GM12878 (cell line): ENCODE data around the gene TUBB1. TPM values are rescaled to one million over a fixed set of nuclear protein-coding genes. Genes with fewer than 3 reads are reported as not detected.

ENCODE experiments used
- ATAC-seq: fragments of 200-7000 bp; cut with Tn5 transposase; 3 replicates; pipeline ENCODE4 v1.9.1; 2020; ENCODE audit warnings: mild to moderate bottlenecking, moderate library complexity
- BruUV-seq: library from RNA; stranded (reverse); fragments of 400-500 nt; replicated peaks from 2 replicates; lab custom pipeline; 2021; lab: Mats Ljungman, UMichigan
- CTCF ChIA-PET: fragments of 300-600 bp; sonication (Branson Sonifier 250); formaldehyde crosslinking; extraction: SDS; loops from one replicate; lab custom pipeline; 2021; ENCODE audit warnings: inconsistent platforms; lab: Yijun Ruan, JAX
- POLR2A ChIA-PET: fragments of 350-600 bp; formaldehyde crosslinking; extraction: SDS; loops from one replicate; lab custom pipeline; 2021; ENCODE audit warnings: inconsistent platforms; lab: Charles Lee
- RAD21 ChIA-PET: fragments of 300-600 bp; sonication (Branson Sonifier 250); formaldehyde crosslinking; loops from one replicate; lab custom pipeline; 2023; ENCODE audit warnings: antibody characterized with exemption; ENCODE audit not compliant: unreplicated experiment; lab: Charles Lee
- SMC1A ChIA-PET: fragments of 300-600 bp; sonication (Branson Sonifier 250); formaldehyde crosslinking; loops from one replicate; lab custom pipeline; 2023; ENCODE audit not compliant: unreplicated experiment, uncharacterized antibody; lab: Charles Lee
- DNase-seq: peaks from one replicate; pipeline ENCODE4 v3.0.0-alpha.2; 2011; ENCODE audit warnings: low read depth, low spot score
- FAIRE-seq: peaks from 3 replicates; lab custom pipeline; 2011; peaks lifted over from hg19 to GRCh38; lab: Jason Lieb, UNC
- H2AFZ ChIP-seq: 2 replicates; pipeline ENCODE4 v1.6.0; 2011; ENCODE audit warnings: low read depth, low read length, control low read depth; ENCODE audit not compliant: control insufficient read depth
- H3K27ac ChIP-seq: 2 replicates; pipeline ENCODE4 v1.5.1; 2011; ENCODE audit warnings: control low read depth; ENCODE audit not compliant: control insufficient read depth, insufficient read depth
- H3K27me3 ChIP-seq, 2 experiments: replicated peaks in 1 of 2; 2 replicates each; pipeline versions ENCODE4 v1.6.0 to v1.6.1; 2011; ENCODE audit warnings: low read length in 1 of 2; ENCODE audit not compliant: control insufficient read depth in 2 of 2, insufficient read depth in 2 of 2
- H3K36me3 ChIP-seq, 2 experiments: 2 replicates each; pipeline ENCODE4 v1.5.1; 2011; ENCODE audit warnings: low read length in 1 of 2; ENCODE audit not compliant: control insufficient read depth in 2 of 2, insufficient read depth in 2 of 2
- H3K4me1 ChIP-seq: 2 replicates; pipeline ENCODE4 v1.6.1; 2011; ENCODE audit warnings: mild to moderate bottlenecking, low read length, moderate library complexity, mixed read lengths; ENCODE audit not compliant: control insufficient read depth, insufficient read depth
- H3K4me2 ChIP-seq: 2 replicates; pipeline ENCODE4 v1.6.0; 2011; ENCODE audit warnings: control low read depth; ENCODE audit not compliant: control insufficient read depth, insufficient read depth
- H3K4me3 ChIP-seq: fragments of 200-600 bp; sonication (generic); 2 replicates; pipeline ENCODE4 v1.5.1; 2016
- H3K79me2 ChIP-seq: 2 replicates; pipeline ENCODE4 v1.6.0; 2011; ENCODE audit warnings: low read length; ENCODE audit not compliant: control insufficient read depth, insufficient read depth
- H3K9ac ChIP-seq: 2 replicates; pipeline ENCODE4 v1.8.0; 2011; ENCODE audit warnings: low read length, control low read depth, mixed read lengths; ENCODE audit not compliant: control insufficient read depth, insufficient read depth
- H3K9me3 ChIP-seq: replicated peaks from 3 replicates; pipeline ENCODE4 v1.5.1; 2011; ENCODE audit warnings: mild to moderate bottlenecking, low read length; ENCODE audit not compliant: control insufficient read depth, insufficient read depth
- H4K20me1 ChIP-seq: 2 replicates; pipeline ENCODE4 v1.6.0; 2011; ENCODE audit not compliant: control insufficient read depth, insufficient read depth
- BACH1 ChIP-seq: fragments of 450-650 bp; IDR thresholded peaks from 2 replicates; pipeline ENCODE4 v1.6.1; 2017; ENCODE audit warnings: mild to moderate bottlenecking, borderline replicate concordance
- CBX5 ChIP-seq: sonication (generic); IDR thresholded peaks from 2 replicates; pipeline ENCODE4 v1.6.1; 2016; ENCODE audit warnings: low read depth, moderate library complexity, mild to moderate bottlenecking, inconsistent platforms
- DPF2 ChIP-seq: fragments of 450-650 bp; IDR thresholded peaks from 2 replicates; pipeline ENCODE4 v1.6.1; 2017; ENCODE audit warnings: mild to moderate bottlenecking
- HCFC1 ChIP-seq: fragments of 150-350 bp; IDR thresholded peaks from 2 replicates; pipeline ENCODE4 v1.6.1; 2014; ENCODE audit warnings: low read length
- LARP7 ChIP-seq: fragments of 450-650 bp; IDR thresholded peaks from 2 replicates; pipeline ENCODE4 v1.6.1; 2017; ENCODE audit warnings: mild to moderate bottlenecking
- MLLT1 ChIP-seq: fragments of 450-650 bp; IDR thresholded peaks from 2 replicates; pipeline ENCODE4 v1.6.1; 2016; ENCODE audit warnings: mild to moderate bottlenecking
- NFYB ChIP-seq: IDR thresholded peaks from 2 replicates; pipeline ENCODE4 v1.6.1; 2011; ENCODE audit warnings: low read depth, mild to moderate bottlenecking, low read length, improper control_type of control experiment, moderate library complexity; ENCODE audit not compliant: insufficient read depth
- NR2C1 ChIP-seq: fragments of 450-650 bp; IDR thresholded peaks from 2 replicates; pipeline ENCODE4 v1.6.1; 2017; ENCODE audit warnings: antibody characterized with exemption, mild to moderate bottlenecking, moderate library complexity
- NR2C2 ChIP-seq: IDR thresholded peaks from 2 replicates; pipeline ENCODE4 v1.6.1; 2011; ENCODE audit warnings: borderline replicate concordance, low read depth; ENCODE audit not compliant: control insufficient read depth, insufficient read length
- NR2F1 ChIP-seq: fragments of 450-650 bp; conservative IDR thresholded peaks from 2 replicates; pipeline ENCODE4 v1.6.1; 2017; ENCODE audit warnings: mild to moderate bottlenecking
- NRF1 ChIP-seq: conservative IDR thresholded peaks from 2 replicates; pipeline ENCODE4 v1.6.1; 2011; ENCODE audit warnings: mild to moderate bottlenecking, low read depth, low read length, improper control_type of control experiment
- POLR2A ChIP-seq: IDR thresholded peaks from 2 replicates; pipeline ENCODE4 v1.6.1; 2011; ENCODE audit warnings: low read depth, mild to moderate bottlenecking, low read length
- POLR2AphosphoS5 ChIP-seq: IDR thresholded peaks from 2 replicates; pipeline ENCODE4 v1.6.1; 2011; ENCODE audit warnings: mild to moderate bottlenecking, low read length, inconsistent platforms
- ZNF24 ChIP-seq: fragments of 450-650 bp; IDR thresholded peaks from 2 replicates; pipeline ENCODE4 v1.6.1; 2017; ENCODE audit warnings: antibody characterized with exemption, mild to moderate bottlenecking
- ZNF687 ChIP-seq: fragments of 450-650 bp; IDR thresholded peaks from 2 replicates; pipeline ENCODE4 v1.6.1; 2017; ENCODE audit warnings: mild to moderate bottlenecking, moderate library complexity
- WGBS: methylation state at CpG from one replicate; pipeline ENCODE4 v1.1.6; 2016; ENCODE audit warnings: low lambda C conversion rate; ENCODE audit not compliant: insufficient replicate concordance, insufficient coverage; ENCODE audit errors: missing lambda C conversion rate; 5-methylcytosine and 5-hydroxymethylcytosine counted together
- in situ Hi-C: fragments of 300-500 bp; cut with MboI; formaldehyde crosslinking; loops from 9 replicates; pipeline ENCODE4 v1.14.3; 2018; ENCODE audit warnings: mixed read lengths
- intact Hi-C: fragments of 100-400 bp; cut with micrococcal nuclease; formaldehyde crosslinking; loops from one replicate; pipeline ENCODE4 v1.14.2; 2022; ENCODE audit not compliant: unreplicated experiment
- polyA plus RNA-seq, 11 experiments: library from polyadenylated mRNA; depleted of rRNA in 4 of 11; unstranded in 6 of 11; stranded (reverse) in 5 of 11; fragments of >200 nt; fragmentation: Nextera tagmentation in 4 of 11; fragmentation: Illumina TruSeq in 1 of 11; extraction: Ambion mirVana in 4 of 11; extraction: Trizol in 1 of 11; gene quantifications; 1 replicate in 1 of 11; 2 replicates in 10 of 11; pipeline versions ENCODE4 v1.2.1 to v1.2.3, GENCODE V29; 2011 to 2016; ENCODE audit warnings: inconsistent platforms in 2 of 11, missing spikeins in 2 of 11, low read depth in 1 of 11
- total RNA-seq, 4 experiments: library from RNA; depleted of rRNA in 3 of 4; stranded (reverse); fragments of >200 nt in 3 of 4; fragmentation: Illumina TruSeq in 1 of 4; extraction: Trizol in 1 of 4; gene quantifications; 2 replicates each; pipeline versions ENCODE4 v1.2.1 to v1.2.3, GENCODE V29; 2013 to 2021

The TUBB1 gene
- total and polyA plus RNA-seq, 10 of the 15 experiments (the other 5 are each of a cell fraction or from before 2014, with no cell fraction given), result 0.02 to 0.20 (median 0.06) TPM; not detected in 3

- TF ChIP-seq POLR2AphosphoS5 (peak; percentile 51), DPF2 (peak; percentile 8; the same call in 1 of the 2 replicates), ZNF24 (no peak), ZNF687 (peak; percentile 60; the same call in 1 of the 2 replicates)
Observed at GRCh38 chr20:59042151-59042795, 23.0 kb downstream of the TUBB1 start, which contains the start of gene PRELID3B (continued).

GRCh38 chr20:59042796-59043631 is 23.8 kb downstream of the TUBB1 start:
- Histone ChIP-seq H2AFZ (peak overlapping the region; percentile 93), H3K9me3 (no peaks in the 10 kb centered on the region), H3K36me3 (peaks cover 0 to 4% of the 10 kb centered on the region in 2 experiments; a peak in 2 of 4 replicates), H3K4me2 (peak overlapping the region; percentile 98), H3K4me1 (peaks cover 13% of the 10 kb centered on the region), H3K27ac (peak overlapping the region; percentile 87), H4K20me1 (no peaks in the 10 kb centered on the region; the same call in 1 of the 2 replicates), H3K79me2 (peaks cover 49% of the 10 kb centered on the region), H3K4me3 (peak overlapping the region; percentile 89), H3K9ac (peak overlapping the region; percentile 94; the same call in 1 of the 2 replicates), H3K27me3 (no peaks in the 10 kb centered on the region)
- FAIRE-seq, result no peak
- BruUV-seq, result no TSS peak
- 9% methylated on average over 66 of the region's 66 CpGs for WGBS
- ChIA-PET SMC1A (interaction anchor here (0.5 to 1.3 kb wide), 5 partner anchors 11 to 137 kb away, joined by 3 to 6 read pairs (median 3); partner anchors contain the start of gene ATP5F1E), CTCF (interaction anchor here (0.7 to 1.3 kb wide), 4 partner anchors 10 to 170 kb away, joined by 3 to 4 read pairs (median 3); partner anchors contain the start of gene ATP5F1E), POLR2A (interaction anchor here (0.6 to 4.3 kb wide), 6 partner anchors 9 to 156 kb away, joined by 3 to 40 read pairs (median 4); partner anchors contain the start of gene ATP5F1E), RAD21 (interaction anchor here (0.7 to 1.7 kb wide), 7 partner anchors 11 to 156 kb away, joined by 3 to 6 read pairs (median 3); partner anchors contain the start of gene ATP5F1E)
- peak; percentile 96 for ATAC-seq
- in situ Hi-C loops (loop anchor here (10.0 kb wide), 1 partner anchor 388 kb away; the partner anchor contains the start of gene STX16), intact Hi-C loops (no loop called here)
- DNase-seq, result peak; percentile 61
- peak; percentile 70 for TF ChIP-seq BACH1
- TF ChIP-seq NR2F1, result peak; percentile 93
- TF ChIP-seq NRF1, result peak; percentile 96
- TF ChIP-seq POLR2A, result peak; percentile 78
- TF ChIP-seq HCFC1, result peak; percentile 47; the same call in 1 of the 2 replicates
- TF ChIP-seq MLLT1, result 0 out of 2 replicates have a peak, but pooled peaks have one; percentile 14
- TF ChIP-seq LARP7, result peak; percentile 72; the same call in 1 of the 2 replicates
- peak; percentile 24; the same call in 1 of the 2 replicates for TF ChIP-seq NFYB
- peak; percentile 31; the same call in 1 of the 2 replicates for TF ChIP-seq POLR2AphosphoS5
- peak; percentile 34 for TF ChIP-seq NR2C1
- no peak for TF ChIP-seq CBX5
- TF ChIP-seq NR2C2, result no peak
